Activated naive CD8-positive, alpha-beta T cell treated with anti-CD3 and anti-CD28 coated beads, Interleukin-2, amount 10 ng/mL, durations not matched to agents 7 days and 5 days (primary cell): ENCODE measurements around the gene DHRS3. TPM values are rescaled to one million over a fixed set of nuclear protein-coding genes. Genes with fewer than 3 reads are reported as not detected.

Experiments used
- ATAC-seq: fragments of 150-1000 bp; cut with Tn5 transposase; one replicate; pipeline ENCODE4 v1.10.0; 2021; ENCODE audit warnings: low read depth, moderate library complexity
- POLR2A ChIA-PET: fragments of 350-600 bp; sonication (Branson Sonifier 250); formaldehyde crosslinking; loops from one replicate; lab custom pipeline; 2021; ENCODE audit warnings: antibody characterized with exemption; lab: Charles Lee
- DNase-seq: peaks from one replicate; pipeline ENCODE4 v3.0.0; 2021
- H3K27ac Mint-ChIP-seq: one replicate; pipeline ENCODE4 v1.8.0; 2022; ENCODE audit warnings: mild to moderate bottlenecking, mixed read lengths
- H3K27me3 Mint-ChIP-seq: one replicate; pipeline ENCODE4 v1.8.0; 2022; ENCODE audit warnings: mild to moderate bottlenecking, moderate library complexity, mixed read lengths
- H3K36me3 Mint-ChIP-seq: one replicate; pipeline ENCODE4 v1.8.0; 2021; ENCODE audit warnings: mild to moderate bottlenecking, mixed read lengths
- H3K4me1 Mint-ChIP-seq: one replicate; pipeline ENCODE4 v1.8.0; 2021; ENCODE audit warnings: mixed read lengths
- H3K4me3 Mint-ChIP-seq: one replicate; pipeline ENCODE4 v1.8.0; 2022; ENCODE audit warnings: mild to moderate bottlenecking, moderate library complexity, mixed read lengths
- H3K9me3 Mint-ChIP-seq: one replicate; pipeline ENCODE4 v1.8.0; 2021; ENCODE audit warnings: mixed read lengths
- microRNA-seq: library from miRNA; unstranded; fragments of <30 nt; microRNA quantifications from one replicate; pipeline ENCODE4 v1.2.0, GENCODE V29; 2022
- total RNA-seq, 2 experiments: library from RNA; stranded (reverse); gene quantifications; one replicate each; pipeline ENCODE4 v1.2.3, GENCODE V29; 2021

DHRS3 gene
- total RNA-seq, 2 experiments from 2014 or later: 105 to 109 TPM

DNA sequence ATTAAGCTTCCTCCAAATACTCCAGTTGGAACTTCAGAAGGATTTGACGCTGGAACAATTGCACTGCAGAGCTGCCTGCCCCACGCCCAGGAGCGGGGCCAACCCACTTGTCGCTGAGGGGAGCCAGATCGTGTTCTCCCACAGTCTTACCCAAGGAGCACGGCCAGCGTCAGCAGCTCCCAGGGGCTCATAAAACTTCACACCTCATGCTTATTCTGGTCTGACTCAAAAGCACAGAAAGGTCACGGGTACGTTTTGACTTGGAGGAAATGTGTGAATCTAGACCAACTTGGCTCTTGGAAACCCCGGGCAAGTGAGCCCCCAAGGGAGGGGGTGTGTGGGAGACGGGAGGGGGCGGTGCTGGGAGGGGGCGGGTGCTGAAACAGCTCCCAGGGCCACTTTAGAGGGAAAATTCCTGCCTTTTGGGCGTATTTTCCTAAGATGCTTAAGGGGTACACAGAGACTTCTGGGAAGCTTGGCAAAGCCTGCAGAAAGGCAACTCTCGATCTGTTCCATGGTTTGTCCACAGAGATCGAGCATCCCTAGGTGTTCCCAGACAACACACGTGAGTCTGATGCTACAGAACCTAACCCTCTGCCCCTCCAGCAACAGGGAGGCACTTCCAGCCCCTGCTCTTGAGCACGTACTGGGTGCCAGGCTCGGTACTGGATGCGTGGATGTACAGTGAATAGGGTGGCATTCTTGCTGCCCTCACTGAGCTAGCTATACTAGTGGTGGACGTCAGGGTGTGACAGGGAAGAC lies 98.9 kb downstream of the DHRS3 start:
- Mint-ChIP-seq H3K36me3 (peaks cover 39% of the 10 kb centered on the region), H3K4me3 (no peak overlapping the region), H3K27me3 (no peaks in the 10 kb centered on the region), H3K27ac (peak overlapping the region; percentile 17), H3K9me3 (peaks cover 4% of the 10 kb centered on the region), H3K4me1 (peaks cover 18% of the 10 kb centered on the region)
- DNase-seq (peak; percentile 29), ATAC-seq (peak; percentile 36)
- POLR2A ChIA-PET: interaction anchor here (2.4 kb wide), 1 partner anchor 9 kb away, joined by 6 read pairs; no protein-coding TSS in a partner anchor

Small RNAs within 50 kb of the gene (microRNA-seq; reads per million reads assigned to microRNA genes)
- gene MIR6730: not detected

Other genes with a start within 250 kb of the DHRS3 start
- not detected for gene AADACL4, start 25.9 kb upstream of the DHRS3 start, total RNA-seq
- not detected for gene AADACL3, start 97.9 kb upstream of the DHRS3 start, total RNA-seq
- gene CFAP107, start 128.0 kb upstream of the DHRS3 start, total RNA-seq: not detected
- gene PRAMEF12, start 155.5 kb upstream of the DHRS3 start, total RNA-seq: not detected
- gene PRAMEF1, start 173.2 kb upstream of the DHRS3 start, total RNA-seq: not detected
- not detected for gene PRAMEF11, start 213.2 kb upstream of the DHRS3 start, total RNA-seq
- not detected for gene HNRNPCL1, start 230.5 kb upstream of the DHRS3 start, total RNA-seq
- gene PRAMEF2, start 238.9 kb upstream of the DHRS3 start, total RNA-seq: not detected